GM23338 (cell line): Measurements from ENCODE around the gene CALR. TPM values are rescaled to one million over a fixed set of nuclear protein-coding genes. Genes with fewer than 3 reads are reported as not detected.

ENCODE experiments used
- ATAC-seq: fragments of 200-7000 bp; cut with Tn5 transposase; 3 replicates; pipeline ENCODE4 v1.9.1; 2020
- DNase-seq: peaks from one replicate; pipeline ENCODE4 v3.0.0-alpha.2; 2015; ENCODE audit warnings: low spot score
- H2AFZ ChIP-seq: fragments of 200-600 bp; sonication (generic); 2 replicates; pipeline ENCODE4 v1.8.0; 2016; ENCODE audit warnings: antibody characterized with exemption, mild to moderate bottlenecking, moderate library complexity
- H3F3A ChIP-seq: fragments of 200-600 bp; sonication (generic); replicated peaks from 2 replicates; pipeline ENCODE4 v1.8.0; 2017; ENCODE audit warnings: antibody characterized with exemption, mixed run types, low read depth
- H3K27ac ChIP-seq: fragments of 200-600 bp; sonication (generic); 2 replicates; pipeline ENCODE4 v1.6.1; 2016; ENCODE audit warnings: low read depth
- H3K27me3 ChIP-seq: fragments of 200-600 bp; sonication (generic); 2 replicates; pipeline ENCODE4 v1.8.0; 2016; ENCODE audit warnings: mild to moderate bottlenecking, mixed run types, moderate library complexity; ENCODE audit not compliant: insufficient read depth
- H3K36me3 ChIP-seq: fragments of 200-600 bp; sonication (generic); 2 replicates; pipeline ENCODE4 v1.8.0; 2016; ENCODE audit warnings: mild to moderate bottlenecking; ENCODE audit not compliant: insufficient read depth
- H3K4me1 ChIP-seq: fragments of 200-600 bp; sonication (generic); 2 replicates; pipeline ENCODE4 v1.8.0; 2016; ENCODE audit warnings: mild to moderate bottlenecking, moderate library complexity; ENCODE audit not compliant: insufficient read depth
- H3K4me2 ChIP-seq: fragments of 200-600 bp; sonication (generic); 2 replicates; pipeline ENCODE4 v1.7.1; 2017; ENCODE audit warnings: mixed run types
- H3K4me3 ChIP-seq: fragments of 200-600 bp; sonication (generic); 2 replicates; pipeline ENCODE4 v1.6.1; 2016; ENCODE audit warnings: mixed run types
- H3K79me2 ChIP-seq: fragments of 200-600 bp; sonication (generic); replicated peaks from 2 replicates; pipeline ENCODE4 v1.8.0; 2017; ENCODE audit warnings: mild to moderate bottlenecking; ENCODE audit not compliant: insufficient read depth
- H3K9me2 ChIP-seq: fragments of 200-600 bp; sonication (generic); 2 replicates; pipeline ENCODE4 v1.8.0; 2017; ENCODE audit not compliant: insufficient read depth
- H4K20me1 ChIP-seq: fragments of 200-600 bp; sonication (generic); replicated peaks from 2 replicates; pipeline ENCODE4 v1.8.0; 2017; ENCODE audit warnings: mild to moderate bottlenecking; ENCODE audit not compliant: insufficient read depth
- H3K27ac Mint-ChIP-seq: 2 replicates; pipeline ENCODE4 v1.8.0; 2020; ENCODE audit warnings: inconsistent platforms, mild to moderate bottlenecking, moderate library complexity, mixed read lengths
- H3K27me3 Mint-ChIP-seq: 3 replicates; pipeline ENCODE4 v1.8.0; 2022; ENCODE audit warnings: low read depth, mild to moderate bottlenecking, moderate library complexity, mixed read lengths, inconsistent platforms; ENCODE audit not compliant: insufficient read depth, poor library complexity
- H3K36me3 Mint-ChIP-seq: 3 replicates; pipeline ENCODE4 v1.8.0; 2021; ENCODE audit warnings: low read depth, mild to moderate bottlenecking, inconsistent platforms, moderate library complexity, mixed read lengths
- H3K4me1 Mint-ChIP-seq: 3 replicates; pipeline ENCODE4 v1.8.0; 2020; ENCODE audit warnings: mild to moderate bottlenecking, inconsistent platforms, mixed read lengths
- H3K4me3 Mint-ChIP-seq: 3 replicates; pipeline ENCODE4 v1.8.0; 2021; ENCODE audit warnings: moderate library complexity, mild to moderate bottlenecking, inconsistent platforms, mixed read lengths
- H3K9me3 Mint-ChIP-seq: 3 replicates; pipeline ENCODE4 v1.8.0; 2020; ENCODE audit warnings: moderate library complexity, mild to moderate bottlenecking, inconsistent platforms, mixed read lengths
- CREB1 ChIP-seq: fragments of 250-450 bp; sonication (Bioruptor Pico); IDR thresholded peaks from 2 replicates; pipeline ENCODE4 v1.5.0; 2020; ENCODE audit warnings: low read depth, mild to moderate bottlenecking, moderate library complexity
- CTCF ChIP-seq, 2 experiments: fragments of 200-600 bp in 1 of 2; sonication (generic) in 1 of 2; conservative IDR thresholded peaks; 2 replicates each; pipeline versions ENCODE4 v1.5.1 to v1.6.1; 2016 to 2017; ENCODE audit warnings: antibody characterized with exemption in 2 of 2, low read depth in 2 of 2, mild to moderate bottlenecking in 2 of 2, moderate library complexity in 1 of 2
- JUNB ChIP-seq: IDR thresholded peaks from one replicate; pipeline ENCODE4 v1.6.1; 2016; ENCODE audit warnings: antibody characterized with exemption; ENCODE audit not compliant: unreplicated experiment
- NANOG ChIP-seq: IDR thresholded peaks from 2 replicates; pipeline ENCODE4 v1.6.1; 2016; ENCODE audit warnings: antibody characterized with exemption, borderline replicate concordance
- POLR2AphosphoS5 ChIP-seq: IDR thresholded peaks from 2 replicates; pipeline ENCODE4 v1.6.1; 2016; ENCODE audit warnings: antibody characterized with exemption, low read depth
- REST ChIP-seq: IDR thresholded peaks from one replicate; pipeline ENCODE4 v1.6.1; 2018; ENCODE audit warnings: antibody characterized with exemption; ENCODE audit not compliant: unreplicated experiment
- STAT1 ChIP-seq: IDR thresholded peaks from one replicate; pipeline ENCODE4 v1.6.1; 2016; ENCODE audit warnings: antibody characterized with exemption; ENCODE audit not compliant: unreplicated experiment
- ZNF114 ChIP-seq: fragments of 250-450 bp; sonication (Bioruptor Pico); IDR thresholded peaks from 2 replicates; pipeline ENCODE4 v1.5.0; 2020; ENCODE audit warnings: mild to moderate bottlenecking, moderate library complexity
- polyA plus RNA-seq: library from polyadenylated mRNA; unstranded; fragments of >200 nt; fragmentation: Nextera tagmentation; extraction: Ambion mirVana; gene quantifications from 2 replicates; pipeline ENCODE4 v1.2.1, GENCODE V29; 2016
- total RNA-seq: library from RNA; depleted of rRNA; stranded (reverse); fragments of >200 nt; shearing (Covaris generic); gene quantifications from 2 replicates; pipeline ENCODE4 v1.2.3, GENCODE V29; 2014
- TF ChIP-seq, protein P1 (sequence below): fragments of 250-450 bp; sonication (Bioruptor Pico); IDR thresholded peaks from 2 replicates; pipeline ENCODE4 v1.5.0; 2020; ENCODE audit warnings: mild to moderate bottlenecking, moderate library complexity
- TF ChIP-seq, protein P2 (sequence below): IDR thresholded peaks from 2 replicates; pipeline ENCODE4 v1.6.1; 2016; ENCODE audit warnings: antibody characterized with exemption

Gene CALR
- total and polyA plus RNA-seq, 2 experiments from 2014 or later, result 760 to 1,131 TPM

GRCh38 chr19:12935071-12935470, 3.3 kb upstream of the CALR start:
- H3K36me3 ChIP-seq, result peaks cover 13% of the 10 kb centered on the region
- Mint-ChIP-seq H3K36me3 (peaks cover 32% of the 10 kb centered on the region), H3K9me3 (no peaks in the 10 kb centered on the region), H3K4me1 (peaks cover 39% of the 10 kb centered on the region), H3K27me3 (peaks cover 10% of the 10 kb centered on the region), H3K27ac (no peak overlapping the region), H3K4me3 (no peak overlapping the region)
- ATAC-seq (no peak), DNase-seq (no peak)
- no peak overlapping the region for H3K27ac ChIP-seq
- H3K4me3 ChIP-seq, result no peak overlapping the region
- H3K4me2 ChIP-seq, result no peak overlapping the region
- H4K20me1 ChIP-seq, result peaks cover 14% of the 10 kb centered on the region
- peaks cover 27% of the 10 kb centered on the region for H3F3A ChIP-seq
- H3K4me1 ChIP-seq, result peaks cover 23% of the 10 kb centered on the region
- no peak overlapping the region for H2AFZ ChIP-seq
- H3K27me3 ChIP-seq, result no peaks in the 10 kb centered on the region
- TF ChIP-seq POLR2AphosphoS5 (no peak), JUNB (no peak), STAT1 (no peak), ZNF114 (CRISPR knock-in tag) (no peak), CREB1 (CRISPR knock-in tag) (no peak), REST (no peak), CTCF (conservative IDR thresholded peaks at IDR 0.05; ENCODE audit: low read depth in 2 of 2) (no peak), NANOG (no peak)
- TF ChIP-seq, protein P1, sequence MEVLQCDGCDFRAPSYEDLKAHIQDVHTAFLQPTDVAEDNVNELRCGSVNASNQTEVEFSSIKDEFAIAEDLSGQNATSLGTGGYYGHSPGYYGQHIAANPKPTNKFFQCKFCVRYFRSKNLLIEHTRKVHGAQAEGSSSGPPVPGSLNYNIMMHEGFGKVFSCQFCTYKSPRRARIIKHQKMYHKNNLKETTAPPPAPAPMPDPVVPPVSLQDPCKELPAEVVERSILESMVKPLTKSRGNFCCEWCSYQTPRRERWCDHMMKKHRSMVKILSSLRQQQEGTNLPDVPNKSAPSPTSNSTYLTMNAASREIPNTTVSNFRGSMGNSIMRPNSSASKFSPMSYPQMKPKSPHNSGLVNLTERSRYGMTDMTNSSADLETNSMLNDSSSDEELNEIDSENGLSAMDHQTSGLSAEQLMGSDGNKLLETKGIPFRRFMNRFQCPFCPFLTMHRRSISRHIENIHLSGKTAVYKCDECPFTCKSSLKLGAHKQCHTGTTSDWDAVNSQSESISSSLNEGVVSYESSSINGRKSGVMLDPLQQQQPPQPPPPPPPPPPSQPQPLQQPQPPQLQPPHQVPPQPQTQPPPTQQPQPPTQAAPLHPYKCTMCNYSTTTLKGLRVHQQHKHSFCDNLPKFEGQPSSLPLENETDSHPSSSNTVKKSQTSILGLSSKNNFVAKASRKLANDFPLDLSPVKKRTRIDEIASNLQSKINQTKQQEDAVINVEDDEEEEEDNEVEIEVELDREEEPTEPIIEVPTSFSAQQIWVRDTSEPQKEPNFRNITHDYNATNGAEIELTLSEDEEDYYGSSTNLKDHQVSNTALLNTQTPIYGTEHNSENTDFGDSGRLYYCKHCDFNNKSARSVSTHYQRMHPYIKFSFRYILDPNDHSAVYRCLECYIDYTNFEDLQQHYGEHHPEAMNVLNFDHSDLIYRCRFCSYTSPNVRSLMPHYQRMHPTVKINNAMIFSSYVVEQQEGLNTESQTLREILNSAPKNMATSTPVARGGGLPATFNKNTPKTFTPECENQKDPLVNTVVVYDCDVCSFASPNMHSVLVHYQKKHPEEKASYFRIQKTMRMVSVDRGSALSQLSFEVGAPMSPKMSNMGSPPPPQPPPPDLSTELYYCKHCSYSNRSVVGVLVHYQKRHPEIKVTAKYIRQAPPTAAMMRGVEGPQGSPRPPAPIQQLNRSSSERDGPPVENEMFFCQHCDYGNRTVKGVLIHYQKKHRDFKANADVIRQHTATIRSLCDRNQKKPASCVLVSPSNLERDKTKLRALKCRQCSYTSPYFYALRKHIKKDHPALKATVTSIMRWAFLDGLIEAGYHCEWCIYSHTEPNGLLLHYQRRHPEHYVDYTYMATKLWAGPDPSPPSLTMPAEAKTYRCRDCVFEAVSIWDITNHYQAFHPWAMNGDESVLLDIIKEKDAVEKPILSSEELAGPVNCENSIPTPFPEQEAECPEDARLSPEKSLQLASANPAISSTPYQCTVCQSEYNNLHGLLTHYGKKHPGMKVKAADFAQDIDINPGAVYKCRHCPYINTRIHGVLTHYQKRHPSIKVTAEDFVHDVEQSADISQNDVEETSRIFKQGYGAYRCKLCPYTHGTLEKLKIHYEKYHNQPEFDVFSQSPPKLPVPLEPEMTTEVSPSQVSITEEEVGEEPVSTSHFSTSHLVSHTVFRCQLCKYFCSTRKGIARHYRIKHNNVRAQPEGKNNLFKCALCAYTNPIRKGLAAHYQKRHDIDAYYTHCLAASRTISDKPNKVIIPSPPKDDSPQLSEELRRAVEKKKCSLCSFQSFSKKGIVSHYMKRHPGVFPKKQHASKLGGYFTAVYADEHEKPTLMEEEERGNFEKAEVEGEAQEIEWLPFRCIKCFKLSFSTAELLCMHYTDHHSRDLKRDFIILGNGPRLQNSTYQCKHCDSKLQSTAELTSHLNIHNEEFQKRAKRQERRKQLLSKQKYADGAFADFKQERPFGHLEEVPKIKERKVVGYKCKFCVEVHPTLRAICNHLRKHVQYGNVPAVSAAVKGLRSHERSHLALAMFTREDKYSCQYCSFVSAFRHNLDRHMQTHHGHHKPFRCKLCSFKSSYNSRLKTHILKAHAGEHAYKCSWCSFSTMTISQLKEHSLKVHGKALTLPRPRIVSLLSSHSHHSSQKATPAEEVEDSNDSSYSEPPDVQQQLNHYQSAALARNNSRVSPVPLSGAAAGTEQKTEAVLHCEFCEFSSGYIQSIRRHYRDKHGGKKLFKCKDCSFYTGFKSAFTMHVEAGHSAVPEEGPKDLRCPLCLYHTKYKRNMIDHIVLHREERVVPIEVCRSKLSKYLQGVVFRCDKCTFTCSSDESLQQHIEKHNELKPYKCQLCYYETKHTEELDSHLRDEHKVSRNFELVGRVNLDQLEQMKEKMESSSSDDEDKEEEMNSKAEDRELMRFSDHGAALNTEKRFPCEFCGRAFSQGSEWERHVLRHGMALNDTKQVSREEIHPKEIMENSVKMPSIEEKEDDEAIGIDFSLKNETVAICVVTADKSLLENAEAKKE (CRISPR knock-in tag), result no peak
- TF ChIP-seq, protein P2, sequence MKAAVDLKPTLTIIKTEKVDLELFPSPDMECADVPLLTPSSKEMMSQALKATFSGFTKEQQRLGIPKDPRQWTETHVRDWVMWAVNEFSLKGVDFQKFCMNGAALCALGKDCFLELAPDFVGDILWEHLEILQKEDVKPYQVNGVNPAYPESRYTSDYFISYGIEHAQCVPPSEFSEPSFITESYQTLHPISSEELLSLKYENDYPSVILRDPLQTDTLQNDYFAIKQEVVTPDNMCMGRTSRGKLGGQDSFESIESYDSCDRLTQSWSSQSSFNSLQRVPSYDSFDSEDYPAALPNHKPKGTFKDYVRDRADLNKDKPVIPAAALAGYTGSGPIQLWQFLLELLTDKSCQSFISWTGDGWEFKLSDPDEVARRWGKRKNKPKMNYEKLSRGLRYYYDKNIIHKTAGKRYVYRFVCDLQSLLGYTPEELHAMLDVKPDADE, result no peak
- H3K79me2 ChIP-seq, result peaks cover 43% of the 10 kb centered on the region
- H3K9me2 ChIP-seq, result no peaks in the 10 kb centered on the region
